HG03159 (cell line): ENCODE results near the gene PSKH1.
"Not testable (repeated sequence)": the region's sequence is repeated elsewhere in the genome, so short reads cannot be mapped to it uniquely, and the experiment has no call there.

Source experiments
- ATAC-seq: cut with Tn5 transposase; IDR thresholded peaks from one replicate; pipeline ENCODE4 v1.9.1; 2021; ENCODE audit warnings: mild to moderate bottlenecking, moderate library complexity; ENCODE audit not compliant: unreplicated experiment

The PSKH1 gene

DNA sequence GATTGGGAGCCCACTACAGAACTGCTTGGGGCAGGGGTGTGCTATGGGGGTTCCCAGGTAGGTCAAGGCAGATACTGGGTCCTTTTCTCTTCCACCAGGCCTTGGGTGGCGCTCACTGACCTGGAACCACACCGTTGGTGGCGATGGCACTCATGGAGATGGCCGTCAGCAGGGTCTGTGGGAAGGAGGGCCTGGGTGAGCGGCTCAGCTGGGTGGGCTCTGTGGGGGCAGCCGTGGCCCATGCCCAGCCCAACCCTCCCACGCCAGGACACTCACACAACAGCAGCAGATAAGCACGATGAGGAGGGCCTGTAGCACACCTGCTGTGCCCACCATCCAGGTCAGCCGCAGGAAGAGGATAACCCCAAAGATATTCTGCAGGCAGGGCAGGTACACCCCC lies 64.6 kb downstream of the PSKH1 start:
- ATAC-seq, result no peak

DNA sequence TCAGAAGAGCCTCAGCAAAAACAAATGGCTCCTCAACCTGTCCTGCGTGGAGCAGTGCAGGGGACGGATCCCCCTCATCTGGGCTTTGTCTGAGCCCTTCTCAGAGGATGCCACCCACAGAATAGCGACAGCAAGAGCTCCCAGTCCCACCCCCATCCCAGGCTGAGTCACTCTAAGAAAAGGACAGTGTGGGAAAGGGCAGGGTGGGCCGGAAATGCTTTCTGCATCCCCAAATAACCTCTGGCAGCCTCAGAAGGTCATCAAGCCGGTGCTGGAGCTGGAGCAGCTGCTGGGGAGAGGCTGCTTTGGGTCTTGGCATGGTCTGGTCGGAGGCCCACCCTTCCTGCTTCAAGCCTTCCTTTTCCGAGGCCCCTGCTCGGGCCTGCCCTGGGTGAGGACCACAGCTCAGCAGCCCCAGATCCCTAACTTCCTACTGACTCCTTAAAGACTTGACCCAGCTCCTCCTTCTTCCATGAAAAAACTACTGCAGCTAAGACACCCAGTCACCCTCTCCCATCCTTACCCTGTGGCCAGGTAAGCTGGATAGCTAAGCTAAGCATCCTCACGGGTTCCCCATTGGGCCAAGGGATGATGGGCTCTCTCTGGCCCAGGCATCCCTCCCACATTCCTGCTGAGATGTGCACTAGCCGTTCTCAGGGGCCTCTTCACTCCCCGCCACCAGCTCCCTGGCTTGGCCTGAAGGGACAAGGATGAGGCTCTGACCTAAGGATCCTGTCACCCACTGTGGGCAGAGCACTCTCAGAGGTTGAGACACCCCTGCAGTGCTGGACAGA lies 66.7 kb downstream of the PSKH1 start:
- ATAC-seq, result no peak

DNA sequence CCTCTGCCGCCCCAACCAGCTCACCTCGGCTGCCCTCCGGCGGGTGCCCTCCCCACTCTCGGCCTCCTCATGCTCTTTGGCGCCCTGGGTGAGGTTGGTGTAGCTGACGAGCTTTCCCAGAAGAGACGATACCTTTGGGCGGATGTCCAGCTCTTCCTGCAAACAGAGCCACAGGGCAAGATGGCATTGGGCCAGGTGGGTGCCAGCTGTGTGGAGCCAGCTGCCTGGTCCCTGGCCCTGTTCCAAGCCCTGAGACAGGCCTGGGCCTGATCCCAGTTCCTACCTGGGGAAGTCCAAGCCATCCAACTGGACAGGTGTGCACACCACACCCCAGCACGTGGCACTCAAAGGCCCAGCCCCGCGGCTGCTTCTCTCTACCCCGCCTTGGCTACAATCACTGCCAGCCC lies 68.5 kb downstream of the PSKH1 start:
- ATAC-seq, result no peak

DNA sequence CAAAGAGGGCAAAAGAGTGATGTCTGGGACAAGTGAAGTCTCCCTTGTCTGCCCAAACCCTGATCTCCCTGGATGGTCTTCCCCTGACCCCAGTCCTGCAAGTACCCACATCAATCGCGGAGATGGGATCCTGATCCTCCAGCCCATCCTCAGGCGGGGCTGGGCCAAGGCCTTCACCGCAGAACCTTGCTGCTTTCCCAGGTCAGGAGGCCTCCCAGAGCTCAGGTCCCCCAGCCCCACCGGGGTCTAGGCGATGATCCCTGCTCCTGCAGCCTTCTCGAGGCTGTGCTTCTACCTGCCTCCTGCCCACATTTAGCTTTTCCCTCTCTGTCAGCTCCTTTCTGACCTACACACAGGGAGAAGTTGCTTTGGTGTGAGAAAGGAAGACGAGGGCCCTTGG lies 69.1 kb downstream of the PSKH1 start:
- ATAC-seq, result no peak

DNA sequence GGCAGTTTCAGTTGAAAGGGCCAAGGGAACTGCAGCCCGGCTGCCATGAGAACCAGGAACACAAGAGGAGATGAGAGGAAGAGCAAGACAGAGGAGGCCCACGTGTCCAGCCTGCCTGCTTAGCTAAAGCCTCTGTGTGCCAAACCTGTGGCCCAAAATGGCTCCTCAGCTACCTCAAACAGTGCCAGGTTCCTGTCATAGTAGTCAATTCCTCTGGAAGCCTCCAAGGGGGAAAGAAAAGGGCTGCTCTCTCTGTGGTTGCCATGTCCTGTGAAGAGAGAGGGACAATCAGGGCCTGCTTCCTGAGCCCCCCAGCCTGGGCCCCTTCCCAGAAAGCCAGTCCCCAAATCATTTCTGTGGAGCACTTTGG lies 70.2 kb downstream of the PSKH1 start:
- ATAC-seq, result no peak

DNA sequence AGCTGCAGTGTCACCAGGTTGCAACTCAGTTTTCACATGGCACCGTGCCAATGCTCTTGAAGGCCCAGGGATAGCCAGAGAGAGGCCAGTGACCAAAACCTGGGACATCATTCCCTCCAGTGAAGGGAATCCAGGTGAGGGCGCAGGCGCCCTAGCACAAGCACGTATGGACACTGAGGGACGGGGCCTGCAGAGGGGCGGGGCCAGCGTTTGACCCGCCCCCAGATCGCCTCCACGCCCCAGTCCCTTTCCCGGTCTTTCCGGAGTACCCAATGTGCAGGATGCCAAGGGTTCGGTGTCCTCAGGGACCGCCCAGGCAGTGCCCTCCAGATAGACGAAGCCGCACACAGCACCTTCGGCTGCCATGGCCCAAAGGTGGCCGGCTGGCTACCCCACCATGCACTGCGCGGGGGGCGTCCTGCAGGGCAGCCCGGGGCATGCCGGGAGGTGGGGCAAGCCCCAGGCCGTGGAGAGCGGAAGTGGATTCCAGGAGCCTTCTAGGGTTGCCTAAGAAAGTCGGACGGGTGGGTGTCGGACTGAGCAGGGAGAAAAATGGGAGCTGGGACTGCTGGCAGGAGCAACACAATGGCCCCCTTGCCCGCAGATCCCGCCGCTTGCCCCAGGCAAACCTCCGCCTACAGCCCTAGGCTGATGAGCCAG lies 70.7 kb downstream of the PSKH1 start:
- ATAC-seq, result no peak

DNA sequence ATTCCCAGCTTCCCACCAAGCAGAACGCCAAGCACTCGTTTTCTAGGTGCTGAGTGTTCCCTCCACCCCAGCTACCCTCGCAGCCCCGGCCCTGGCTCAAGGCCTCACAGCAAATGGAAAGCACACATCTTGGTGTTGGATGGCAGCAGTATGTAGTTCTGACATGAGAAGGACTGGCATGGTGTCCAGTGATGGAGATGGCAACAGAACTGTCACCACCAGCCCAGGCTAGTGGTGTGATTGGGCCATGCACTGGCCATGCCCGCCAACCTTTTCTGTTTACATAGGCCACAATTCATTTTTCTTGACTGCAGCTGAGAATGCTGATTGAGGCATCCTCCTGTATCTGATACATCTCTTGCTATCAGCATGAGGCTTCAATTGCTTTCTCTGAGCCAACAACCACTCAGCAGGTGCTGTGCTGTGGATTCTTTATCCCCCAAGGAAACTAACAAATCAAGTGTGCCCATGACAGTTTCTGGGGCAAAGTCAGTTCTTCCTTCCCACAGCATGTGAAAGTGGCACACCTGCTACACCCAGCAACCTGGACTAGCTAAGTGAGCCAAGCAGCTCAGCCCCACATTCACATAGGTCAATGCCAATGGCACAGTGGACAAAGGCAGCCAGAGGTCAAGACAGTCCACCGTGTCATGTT lies 71.5 kb downstream of the PSKH1 start:
- no peak for ATAC-seq

DNA sequence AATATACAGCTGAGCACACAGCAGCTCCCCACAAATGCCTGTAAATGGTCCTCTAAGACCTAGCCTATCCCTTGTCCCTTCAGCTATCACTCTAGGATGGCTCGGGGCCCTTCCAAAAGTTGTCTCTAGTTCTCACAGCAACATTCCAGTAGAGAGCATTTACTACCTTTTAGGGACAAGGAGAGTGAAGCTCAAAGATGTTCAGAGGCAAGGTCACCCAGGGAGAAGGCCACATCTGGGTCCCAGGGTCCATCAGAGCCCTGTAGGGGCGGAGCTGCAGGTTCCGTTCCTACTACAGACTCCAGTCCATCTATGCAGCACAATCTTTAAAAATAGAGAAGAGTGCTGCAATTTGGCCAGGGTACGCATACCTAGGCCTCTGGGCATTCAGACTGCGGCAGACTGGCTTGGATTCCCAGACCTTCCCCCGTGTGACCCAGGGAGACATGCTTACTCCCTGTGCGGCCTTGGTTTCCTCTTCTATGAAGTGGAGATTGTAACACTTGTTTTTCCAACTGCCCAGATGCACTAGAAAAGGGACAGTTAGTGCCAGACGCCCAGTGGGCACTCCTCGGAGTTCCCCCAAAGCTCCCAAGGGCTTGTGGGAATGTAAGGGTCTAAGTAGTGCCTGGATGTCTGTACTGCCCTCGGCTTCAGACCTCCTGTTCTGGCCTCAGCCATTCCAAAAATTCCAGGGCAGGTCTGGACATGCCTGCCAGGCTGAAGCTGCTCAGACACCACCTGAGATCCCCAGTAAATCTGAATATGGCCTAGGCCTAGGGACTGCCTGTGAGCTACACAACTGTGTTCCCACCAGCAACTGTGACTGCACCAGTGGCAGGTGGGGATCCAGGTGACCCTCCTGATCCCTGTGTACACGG lies 72.9 kb downstream of the PSKH1 start:
- ATAC-seq, result no peak

DNA sequence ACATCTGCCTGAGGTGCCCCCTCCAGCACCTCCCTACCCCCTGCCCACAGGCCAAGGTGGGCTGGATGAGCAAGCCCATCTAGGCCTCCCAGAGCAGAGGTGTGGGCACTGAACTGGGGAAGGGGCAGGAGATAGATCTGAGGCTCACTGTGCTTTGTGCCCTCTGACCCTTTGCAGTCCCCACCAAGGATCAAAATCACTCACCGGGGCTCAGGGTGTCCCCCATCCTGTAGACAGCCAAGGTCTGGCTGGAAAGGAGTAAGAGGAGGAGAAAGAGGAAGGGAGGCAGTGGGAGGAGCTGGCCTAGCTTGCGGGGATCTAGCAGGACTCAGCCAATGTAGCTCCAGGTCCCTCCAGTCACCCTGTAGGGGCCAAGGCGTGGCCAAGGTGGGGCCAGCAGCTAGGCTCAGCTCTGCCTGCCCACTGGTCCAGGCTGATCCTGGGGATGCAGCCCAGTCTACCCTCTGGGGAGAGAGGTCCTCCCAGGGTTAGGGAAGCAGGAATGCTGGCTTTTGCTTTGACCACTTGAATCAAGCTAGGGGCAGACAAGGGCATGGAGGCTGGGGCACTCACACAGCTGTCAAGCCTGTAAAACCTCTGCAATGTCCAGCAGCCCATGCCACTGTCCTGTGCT lies 73.6 kb downstream of the PSKH1 start:
- ATAC-seq, result no peak

DNA sequence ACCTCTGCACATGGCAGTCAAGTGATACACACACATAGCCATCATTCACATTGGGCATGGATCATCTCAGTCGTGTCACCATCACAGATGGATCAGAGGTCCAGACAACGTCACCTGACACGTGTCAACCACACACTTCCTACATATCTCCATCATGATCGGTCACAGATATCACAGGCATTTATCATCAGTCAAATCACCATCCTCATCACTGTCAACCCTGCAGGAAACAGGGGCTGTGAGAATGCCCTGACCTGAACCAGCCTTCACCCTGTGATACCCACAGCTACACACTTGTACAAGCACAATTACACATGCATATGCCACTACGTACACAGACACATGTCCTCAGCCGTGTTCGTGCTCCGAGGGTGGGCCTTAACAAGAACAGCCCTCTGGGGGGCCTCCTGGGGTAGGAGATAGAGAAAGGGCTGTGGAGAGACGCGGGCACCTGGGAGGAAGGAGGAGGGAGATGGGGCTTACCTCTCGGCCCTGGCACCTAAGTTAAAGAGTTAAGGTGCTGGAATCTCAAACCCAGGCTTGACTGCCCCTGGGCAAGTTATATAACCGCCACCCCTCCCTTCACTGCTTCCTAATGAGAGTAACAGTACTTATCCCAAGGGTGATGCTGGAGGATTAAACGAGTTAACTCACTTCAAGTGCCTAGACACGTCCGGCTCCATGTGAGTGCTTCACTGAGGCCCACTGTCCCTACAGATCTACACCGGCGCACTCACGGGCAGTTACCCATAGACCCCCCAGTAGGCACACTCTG lies 74.3 kb downstream of the PSKH1 start:
- no peak for ATAC-seq

DNA sequence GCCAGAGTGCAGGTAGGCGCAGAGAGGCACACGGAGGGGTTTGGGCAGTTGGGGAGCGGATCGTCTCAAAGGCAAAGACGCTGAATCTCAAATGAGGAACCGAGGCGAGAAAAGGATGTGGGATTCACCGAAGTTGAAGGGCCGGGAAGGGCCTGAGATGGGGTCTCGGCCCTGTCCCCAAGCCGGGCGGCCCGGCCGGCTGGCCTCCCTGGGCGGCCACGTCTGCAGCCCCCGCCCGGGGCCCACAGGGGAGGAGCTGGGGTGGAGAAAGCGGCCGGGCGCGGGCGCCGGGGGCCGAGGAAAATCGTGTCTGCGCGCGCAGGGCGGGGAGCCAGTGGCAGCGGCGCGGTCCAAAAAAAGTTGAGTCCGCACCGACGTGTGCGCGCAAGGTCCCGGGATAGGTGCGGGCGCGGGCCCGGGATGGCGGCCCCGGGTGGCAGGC lies 74.9 kb downstream of the PSKH1 start:
- peak; percentile 11 for ATAC-seq

DNA sequence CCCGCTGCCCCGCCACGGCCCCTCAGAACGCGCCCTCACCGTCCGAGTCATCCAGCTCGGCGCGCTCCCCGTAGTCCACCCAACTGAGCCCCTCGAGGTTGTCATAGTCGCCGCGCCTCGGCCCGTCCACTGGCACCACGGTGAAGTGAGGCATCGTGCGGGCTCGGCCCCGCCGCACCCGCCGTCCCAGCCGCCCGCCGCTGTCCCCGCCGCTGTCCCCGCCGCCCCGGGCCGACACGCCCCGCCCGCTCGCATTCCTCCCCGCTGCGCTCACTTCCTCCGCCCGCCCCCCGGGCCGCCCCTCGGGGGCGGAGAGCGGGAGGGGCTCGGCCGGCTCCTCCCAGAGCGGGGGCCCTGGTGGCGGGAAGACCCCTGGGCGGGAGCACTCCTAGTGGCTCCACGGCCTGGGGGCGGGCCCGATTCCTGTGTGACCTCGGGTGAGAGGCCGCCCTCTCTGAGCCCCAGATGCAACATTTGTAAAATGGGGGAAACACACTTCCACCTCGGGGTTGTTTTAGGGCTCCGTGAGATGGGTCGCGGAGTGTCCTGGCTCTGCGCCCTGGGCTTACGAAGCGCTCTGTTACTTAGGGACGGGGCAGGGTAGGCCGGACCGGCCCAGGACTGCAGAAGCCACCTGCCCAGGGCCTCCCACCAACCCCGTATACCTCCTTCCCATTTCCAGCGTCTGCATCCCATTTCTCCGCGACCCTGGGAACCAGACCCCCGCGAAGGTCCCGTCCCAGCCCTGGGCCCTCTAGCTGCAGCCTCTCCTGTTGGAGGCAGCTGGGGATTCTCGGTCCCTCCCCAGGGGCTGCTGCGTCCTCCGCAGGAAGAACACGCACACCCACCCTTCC lies 75.6 kb downstream of the PSKH1 start, which contains the start of gene SLC12A4:
SLC12A4 (minus strand) TSS at position 238 of the 854 bp plus-strand sequence; CDS start at position 154, 84 bp downstream.
- peak; percentile 71 for ATAC-seq

DNA sequence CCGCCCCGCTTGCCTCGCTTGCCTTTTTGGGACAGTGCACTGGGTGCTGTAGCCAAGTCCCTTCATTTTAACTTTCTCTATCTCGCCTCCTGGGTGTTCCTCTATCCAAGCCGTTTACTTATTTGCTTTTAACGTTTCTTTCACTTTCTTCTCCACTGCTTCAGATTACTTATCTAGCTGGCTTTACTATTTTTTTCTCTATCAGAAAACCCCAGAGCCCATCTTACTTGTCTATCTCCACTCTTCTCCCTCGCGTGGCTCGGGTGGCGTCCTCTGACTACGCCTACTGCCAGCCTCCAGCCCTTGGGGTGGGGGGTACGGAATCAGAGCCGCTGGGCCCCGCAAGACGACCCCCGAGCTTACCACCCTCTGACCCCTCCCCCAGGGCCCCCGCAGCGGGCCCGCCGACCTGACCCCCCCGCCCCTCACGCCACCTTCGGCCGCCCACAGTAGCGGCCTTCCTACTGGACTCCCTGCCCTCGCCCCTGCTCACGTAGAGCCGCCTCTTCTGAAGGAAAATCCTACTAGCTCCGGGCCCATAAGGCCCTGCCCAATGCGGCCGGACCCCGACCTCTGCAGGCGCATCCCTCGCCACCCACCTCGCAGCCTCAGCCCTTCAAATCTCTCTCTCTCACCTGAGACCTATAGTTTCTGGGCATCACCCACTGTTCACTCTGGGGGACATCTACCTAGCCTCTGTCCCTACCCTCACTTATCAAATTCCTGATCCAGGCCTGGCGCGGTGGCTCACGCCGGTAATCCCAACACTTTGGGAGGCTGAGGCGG lies 76.4 kb downstream of the PSKH1 start:
- no peak for ATAC-seq

DNA sequence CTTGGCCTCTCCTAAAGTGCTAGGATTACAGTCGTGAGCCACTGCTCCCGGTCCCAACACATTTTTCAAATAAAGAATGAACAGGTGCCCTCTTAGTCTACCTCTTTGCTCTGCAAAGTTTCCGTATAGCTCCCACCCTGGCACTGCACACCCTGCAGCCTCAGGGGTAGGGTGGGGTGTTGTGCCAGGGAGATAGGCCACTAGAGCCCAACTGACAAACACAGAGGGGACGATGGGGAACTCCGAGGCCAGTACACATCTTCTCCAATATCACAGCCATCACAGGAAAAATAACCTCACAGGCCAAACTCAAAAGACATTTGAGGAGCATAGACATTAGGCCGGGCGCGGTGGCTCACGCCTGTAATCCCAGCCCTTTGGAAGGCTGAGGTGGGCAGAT lies 78.1 kb downstream of the PSKH1 start:
- no peak for ATAC-seq

DNA sequence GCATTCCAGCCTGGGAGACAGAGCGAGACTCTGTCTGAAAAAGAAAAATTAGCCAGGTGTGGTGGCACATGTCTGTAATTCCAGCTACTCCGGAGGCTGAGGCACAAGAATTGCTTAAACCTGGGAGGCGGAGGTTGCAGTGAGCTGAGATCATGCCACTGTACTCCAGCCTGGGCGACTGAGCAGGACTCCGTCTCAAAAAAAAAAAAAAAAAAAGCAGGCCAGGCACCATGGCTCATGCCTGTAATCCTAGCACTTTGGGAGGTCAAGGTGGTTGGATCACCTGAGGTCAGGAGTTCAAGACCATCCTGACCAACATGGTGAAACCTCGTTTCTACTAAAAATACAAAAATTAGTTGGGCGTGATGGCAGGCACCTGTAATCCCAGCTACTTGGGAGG lies 79.2 kb downstream of the PSKH1 start:
- ATAC-seq, result not testable (repeated sequence)

DNA sequence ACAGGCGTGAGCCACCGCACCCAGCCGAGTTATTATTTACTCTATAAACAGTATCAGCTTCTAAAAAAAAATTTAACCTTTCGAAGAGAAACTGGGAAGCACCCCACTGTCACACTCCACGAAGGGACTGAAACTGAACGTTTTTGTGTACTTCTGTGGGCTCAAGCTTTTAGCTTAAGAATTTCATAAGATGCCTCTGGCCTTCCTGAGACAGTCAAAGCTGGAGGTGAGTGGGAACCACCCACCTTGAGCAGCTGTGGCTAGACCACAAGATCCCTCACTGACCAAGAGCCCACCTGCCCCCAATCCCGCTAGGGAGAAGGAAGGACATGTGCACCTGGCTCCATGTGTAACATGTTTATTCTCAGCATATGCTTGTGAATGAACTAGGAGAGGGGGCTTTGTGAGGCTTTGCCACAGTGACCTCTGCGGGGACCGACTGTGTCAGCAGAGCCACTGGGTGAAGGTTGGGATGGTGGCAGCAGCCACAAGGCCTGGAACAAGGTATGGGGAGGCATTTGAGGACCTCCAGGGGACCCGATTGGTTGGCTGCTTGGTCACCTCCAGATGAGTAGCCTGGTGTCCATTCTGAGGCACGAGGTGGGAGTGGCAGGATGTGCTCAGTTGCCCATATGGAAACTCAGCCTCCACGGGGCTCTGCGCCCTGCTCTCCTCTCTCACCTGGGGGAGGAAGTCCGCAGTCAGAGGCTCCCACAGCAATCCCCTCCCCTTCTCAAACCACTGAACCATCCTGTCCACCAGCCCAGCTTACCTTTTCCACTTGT lies 82.5 kb downstream of the PSKH1 start:
- ATAC-seq, result no peak

DNA sequence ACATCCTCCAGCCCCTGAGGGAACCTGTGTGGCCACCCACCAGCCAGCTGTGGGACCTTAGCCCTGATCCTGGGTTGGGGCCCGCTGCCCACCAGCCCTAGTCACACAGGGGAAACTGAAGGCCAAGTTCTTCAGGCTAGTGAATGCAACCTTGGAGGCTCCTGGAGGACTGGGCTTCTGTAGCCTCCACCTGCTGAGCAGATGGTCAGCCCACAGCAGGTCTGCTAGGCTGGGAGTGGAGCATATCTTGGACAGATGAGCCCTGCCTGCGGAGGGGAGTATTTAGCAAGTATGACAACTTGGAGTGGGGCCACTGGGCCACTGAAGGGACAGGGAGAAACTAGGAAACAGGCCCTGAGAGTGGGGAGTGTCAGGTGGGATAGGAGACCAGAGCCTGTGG lies 83.2 kb downstream of the PSKH1 start:
- ATAC-seq, result no peak
